ENCODE measurements around the gene PRMT2.

The PRMT2 gene

GRCh38 chr21:46661642-46662366 lies 26.3 kb downstream of the PRMT2 start:
- no peak overlapping the region; the same call in 1 of the 2 replicates for H3K4me3 ChIP-seq (replicated peaks; ENCODE audit: insufficient read depth, low read length)
- TF ChIP-seq CTCF (IDR thresholded peaks at IDR 0.05; ENCODE audit: insufficient read depth, low read length) (no peak), REST (IDR thresholded peaks at IDR 0.05; ENCODE audit: insufficient replicate concordance, low read depth) (no peak), POLR2AphosphoS5 (IDR thresholded peaks at IDR 0.05; ENCODE audit: low read depth) (no peak), GABPA (IDR thresholded peaks at IDR 0.05; ENCODE audit: low read depth) (no peak), SPI1 (IDR thresholded peaks at IDR 0.05; ENCODE audit: borderline replicate concordance, low read depth) (no peak)

GRCh38 chr21:46662367-46662654 lies 26.8 kb downstream of the PRMT2 start:
- no peak overlapping the region for H3K4me3 ChIP-seq (replicated peaks; ENCODE audit: insufficient read depth, low read length)
- H3K27ac ChIP-seq (replicated peaks), result no peak overlapping the region
- H3K27me3 ChIP-seq (ENCODE audit: insufficient read depth, poor library complexity, severe bottlenecking), result no peaks in the 10 kb centered on the region

More at GRCh38 chr21:46661642-46662366, 26.3 kb downstream of the PRMT2 start:
- no peak for DNase-seq (ENCODE audit: low read depth in 1 of 2, low spot score in 1 of 2)
- H3K27ac ChIP-seq (replicated peaks), result no peak overlapping the region
- no peaks in the 10 kb centered on the region for H3K27me3 ChIP-seq (ENCODE audit: insufficient read depth, poor library complexity, severe bottlenecking)

More at GRCh38 chr21:46662367-46662654, 26.8 kb downstream of the PRMT2 start:
- TF ChIP-seq POLR2AphosphoS5 (IDR thresholded peaks at IDR 0.05; ENCODE audit: low read depth) (no peak), REST (IDR thresholded peaks at IDR 0.05; ENCODE audit: insufficient replicate concordance, low read depth) (no peak), CTCF (IDR thresholded peaks at IDR 0.05; ENCODE audit: insufficient read depth, low read length) (no peak)
- no peak for DNase-seq (ENCODE audit: low read depth in 1 of 2, low spot score in 1 of 2)
